ENCODE results near the gene UBAC1.
"Not testable (repeated sequence)": the region's sequence is repeated elsewhere in the genome, so short reads cannot be mapped to it uniquely, and the experiment has no call there.

Gene UBAC1

DNA sequence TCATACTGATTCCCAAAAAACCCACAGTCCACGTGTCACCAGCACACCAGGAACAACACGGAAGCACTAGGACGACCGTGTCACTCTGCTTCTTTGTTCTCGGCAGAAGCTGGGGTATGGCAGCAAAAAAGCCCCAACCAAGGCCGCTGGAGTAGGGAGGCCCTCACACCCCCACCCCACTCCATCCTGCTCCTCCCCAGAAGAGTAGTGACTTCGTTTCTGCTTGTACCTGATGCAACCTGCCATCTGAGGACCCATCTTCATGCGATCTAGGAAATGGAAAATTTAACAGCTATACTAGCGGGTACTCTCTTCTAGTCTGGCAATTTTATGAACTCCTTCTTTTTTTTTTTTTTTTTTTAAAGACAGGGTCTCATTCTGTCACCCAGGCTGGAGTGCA, 3.7 kb downstream of the UBAC1 start:
- DNase-seq = no peak

- DNase-seq = no peak
These were observed 4.4 kb downstream of the UBAC1 start for GRCh38 chr9:135956802-135957174.

- DNase-seq = no peak
These were observed 5.0 kb downstream of the UBAC1 start for GRCh38 chr9:135955934-135956801.

DNA sequence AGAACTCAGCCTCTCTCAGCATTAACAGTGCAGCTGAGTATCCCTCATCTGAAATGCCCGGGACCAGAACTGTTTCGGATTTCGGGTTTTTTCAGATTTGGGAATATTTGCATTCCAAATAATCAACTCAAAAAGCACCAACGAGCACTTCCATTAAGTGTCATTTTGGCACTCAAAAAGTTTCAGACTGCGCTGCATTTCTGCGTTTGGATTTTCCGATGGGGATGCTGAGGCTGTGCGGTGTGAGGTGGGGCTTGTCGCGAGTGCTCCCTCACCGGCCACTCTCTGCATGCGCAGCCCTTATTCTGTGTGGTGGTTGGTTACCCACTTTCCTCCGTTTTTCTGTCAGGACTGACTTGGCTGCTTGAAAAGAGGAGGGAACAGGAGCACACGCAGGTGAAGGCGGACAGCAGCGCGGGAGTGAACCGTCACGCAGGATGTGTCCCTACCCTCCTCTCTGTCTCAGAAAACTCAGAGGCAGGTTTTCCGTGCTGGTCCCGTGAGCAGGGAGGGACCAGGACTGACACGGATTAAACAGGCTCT, 8.4 kb downstream of the UBAC1 start:
- no peak for DNase-seq

DNA sequence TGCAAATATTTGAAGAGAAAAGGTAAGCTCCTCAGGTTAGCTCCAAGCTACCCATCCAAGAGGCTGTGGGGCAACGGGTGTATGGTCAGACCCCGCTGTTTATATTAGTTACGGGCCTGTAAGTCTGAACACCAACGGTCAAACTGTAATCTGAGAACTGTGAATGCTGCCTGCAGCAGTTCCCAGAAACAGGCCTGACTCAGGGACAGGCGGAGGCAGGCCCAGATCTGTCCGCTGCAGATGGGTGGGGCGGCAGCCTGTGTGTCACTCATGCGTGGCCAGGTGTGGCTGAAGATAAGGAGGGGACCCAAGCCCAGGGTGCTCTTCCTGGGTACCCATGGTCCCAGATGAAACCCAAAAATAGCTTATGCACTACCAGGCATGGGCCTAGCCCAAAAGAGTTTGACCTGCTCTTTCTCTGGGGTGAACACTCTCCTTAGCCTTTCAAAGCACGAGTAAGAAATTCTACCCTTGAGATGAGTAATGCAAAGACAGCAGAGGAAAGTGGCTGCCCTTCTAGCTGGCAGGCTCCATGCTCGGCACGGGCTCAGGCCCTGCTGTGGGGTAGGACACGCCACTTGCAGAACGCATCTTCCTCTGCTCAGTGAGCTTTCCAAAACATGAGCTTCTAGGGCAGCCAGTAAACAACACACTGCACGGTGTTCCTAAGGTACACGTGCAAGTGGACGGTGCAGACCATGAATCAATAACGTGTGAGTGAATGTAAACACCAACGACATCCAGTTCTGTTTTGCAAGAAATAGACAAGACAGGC, 9.1 kb downstream of the UBAC1 start:
- DNase-seq = no peak

DNA sequence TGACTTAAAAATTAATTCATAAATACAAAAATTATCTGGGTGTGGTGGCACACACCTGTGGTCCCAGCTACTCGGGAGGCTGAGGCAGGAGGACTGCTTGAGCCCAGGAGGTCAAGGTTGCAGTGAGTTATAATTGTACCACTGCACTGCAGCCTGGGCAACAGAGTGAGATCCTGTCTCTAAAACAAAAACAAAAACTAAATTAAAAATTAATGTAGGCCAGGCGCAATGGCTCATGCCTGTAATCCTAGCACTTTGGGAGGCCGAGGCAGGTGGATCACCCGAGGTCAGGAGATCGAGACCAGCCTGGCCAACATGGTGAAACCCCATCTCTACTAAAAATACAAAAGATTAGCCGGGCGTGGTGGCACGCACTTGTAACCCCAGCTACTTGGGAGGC, 9.9 kb downstream of the UBAC1 start:
- DNase-seq = not testable (repeated sequence)

DNA sequence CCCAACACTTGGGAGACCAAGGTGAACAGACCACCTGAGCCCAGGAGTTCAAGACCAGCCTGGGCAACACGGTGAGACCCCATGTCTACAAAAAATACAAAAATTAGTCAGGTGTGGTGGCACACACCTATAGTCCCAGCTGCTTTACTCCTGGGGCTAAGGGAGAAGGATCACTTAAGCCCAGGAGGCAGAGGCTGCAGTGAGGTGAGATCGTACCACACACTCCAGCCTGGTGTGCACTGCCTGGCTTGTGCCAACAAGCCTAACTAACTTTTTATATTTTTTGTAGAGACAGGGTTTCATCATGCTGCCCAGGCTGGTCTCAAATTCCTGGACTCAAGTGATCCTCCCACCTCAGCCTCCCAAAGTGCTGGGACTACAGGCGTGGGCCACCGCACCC, 10.3 kb downstream of the UBAC1 start:
- DNase-seq = not testable (repeated sequence)

DNA sequence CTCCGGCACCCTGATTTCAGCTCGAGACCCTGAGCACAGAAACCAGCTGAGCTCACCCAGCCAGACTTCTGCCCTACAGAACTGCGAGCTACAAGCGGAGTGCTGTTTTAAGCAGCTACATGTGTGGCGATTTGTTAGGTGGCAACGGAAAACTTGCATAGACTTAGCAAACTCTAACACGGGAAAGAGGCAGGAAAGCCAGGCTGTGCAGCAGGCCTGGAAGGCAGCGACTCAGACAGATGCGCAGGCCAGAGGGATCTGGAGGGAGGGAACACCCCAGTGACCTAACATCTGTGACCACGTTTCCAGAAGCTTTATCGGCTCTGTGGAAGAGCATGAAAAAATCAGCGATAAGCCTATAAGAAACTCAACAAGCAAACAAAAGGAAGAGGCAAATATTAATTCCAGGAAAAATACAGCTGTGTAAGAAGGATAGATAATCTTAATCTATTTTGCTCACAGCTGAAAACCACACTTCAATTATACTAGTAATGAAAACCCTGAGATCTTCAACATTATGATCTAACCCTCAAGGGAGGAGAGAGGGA, 11.0 kb downstream of the UBAC1 start:
- no peak for DNase-seq

- DNase-seq = no peak
These were observed 11.6 kb downstream of the UBAC1 start for GRCh38 chr9:135949501-135950134.

DNA sequence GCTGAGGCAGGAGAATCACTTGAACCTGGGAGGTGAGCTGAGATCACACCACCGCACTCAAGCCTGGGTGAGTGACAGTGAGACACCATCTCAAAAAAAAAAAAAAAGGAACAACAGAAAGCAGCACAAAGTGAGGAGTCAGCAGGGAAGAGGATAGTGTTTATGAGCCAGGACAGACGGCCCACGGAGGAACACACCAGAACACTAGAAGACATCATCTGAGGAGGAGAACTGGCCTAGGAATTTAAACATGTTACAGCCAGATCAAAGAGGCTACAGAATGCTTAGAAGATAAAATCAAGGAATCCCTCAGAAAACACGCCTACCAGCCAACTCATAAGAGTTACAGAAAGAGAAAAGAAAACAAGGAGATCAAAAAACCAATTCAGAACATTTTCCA, 12.2 kb downstream of the UBAC1 start:
- no peak for DNase-seq

DNA sequence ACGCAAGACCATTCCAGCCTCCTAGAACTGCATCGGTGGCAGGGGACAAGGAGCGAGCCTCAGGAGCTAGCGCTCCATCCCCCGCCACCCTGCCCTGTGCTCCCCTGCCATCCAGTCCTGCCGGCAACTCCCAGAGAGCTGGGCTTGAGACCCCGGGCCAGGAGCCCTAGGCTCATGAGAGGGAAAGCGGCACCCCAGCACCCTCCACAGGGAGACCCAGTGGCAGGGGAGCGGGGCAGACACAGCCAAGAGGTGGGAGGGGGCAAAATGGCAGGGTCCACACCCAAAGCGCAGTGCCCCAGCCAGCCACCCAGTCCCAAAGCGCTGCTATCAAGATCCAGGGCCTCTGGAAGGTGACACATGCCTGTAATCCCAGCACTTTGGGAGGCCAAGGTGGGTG, 12.7 kb downstream of the UBAC1 start:
- no peak for DNase-seq

DNA sequence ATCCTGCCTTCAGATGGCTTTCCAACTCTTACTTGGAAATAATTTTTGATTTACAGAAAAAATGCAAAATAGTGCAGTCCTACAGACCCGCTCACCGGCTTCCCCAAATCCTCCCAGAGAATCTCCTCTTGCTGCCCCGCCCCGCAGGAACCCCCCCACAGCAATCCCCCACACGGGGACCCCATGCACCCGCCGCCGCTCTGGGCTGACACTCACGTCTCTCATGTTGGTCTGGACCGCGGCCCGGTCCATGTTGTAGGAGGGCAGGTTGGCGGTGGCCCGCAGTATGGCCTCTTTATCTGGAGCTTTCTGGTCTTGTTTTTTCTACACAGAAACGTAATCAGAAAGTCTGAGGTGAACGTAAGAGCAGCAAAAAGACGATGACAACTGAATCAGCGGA, 13.6 kb downstream of the UBAC1 start:
- no peak for DNase-seq

GRCh38 chr9:135947105-135947504, 14.1 kb downstream of the UBAC1 start:
- not testable (repeated sequence) for DNase-seq

DNA sequence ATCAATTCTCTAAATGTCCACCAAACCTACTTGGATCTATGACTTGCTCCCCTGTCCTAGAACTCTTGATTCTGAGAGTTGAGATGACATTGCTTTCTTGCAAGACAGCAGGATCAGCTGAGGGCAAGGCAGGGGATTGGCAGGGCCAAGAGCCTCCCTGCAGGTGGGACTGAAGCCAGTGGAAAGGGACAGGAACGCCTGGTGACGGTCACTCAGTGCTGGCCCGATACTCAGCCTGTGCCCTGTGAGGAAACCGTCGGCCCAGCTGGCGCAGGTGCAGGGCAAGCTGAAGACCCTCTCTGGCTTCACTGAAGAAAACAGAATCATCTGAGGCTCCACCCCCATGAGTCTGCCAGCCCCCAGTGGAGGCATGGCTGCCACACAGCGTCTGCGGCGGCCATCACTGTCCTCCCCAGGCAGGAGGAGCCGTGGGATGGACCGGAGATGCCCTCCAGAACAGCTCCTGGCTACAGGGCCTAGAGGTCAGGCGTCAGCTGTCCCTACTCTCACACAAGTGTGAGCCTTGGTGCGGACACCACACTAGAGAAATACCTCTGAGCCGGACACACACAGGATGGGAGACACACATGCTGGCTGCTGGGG, 14.7 kb downstream of the UBAC1 start:
- no peak for DNase-seq

DNA sequence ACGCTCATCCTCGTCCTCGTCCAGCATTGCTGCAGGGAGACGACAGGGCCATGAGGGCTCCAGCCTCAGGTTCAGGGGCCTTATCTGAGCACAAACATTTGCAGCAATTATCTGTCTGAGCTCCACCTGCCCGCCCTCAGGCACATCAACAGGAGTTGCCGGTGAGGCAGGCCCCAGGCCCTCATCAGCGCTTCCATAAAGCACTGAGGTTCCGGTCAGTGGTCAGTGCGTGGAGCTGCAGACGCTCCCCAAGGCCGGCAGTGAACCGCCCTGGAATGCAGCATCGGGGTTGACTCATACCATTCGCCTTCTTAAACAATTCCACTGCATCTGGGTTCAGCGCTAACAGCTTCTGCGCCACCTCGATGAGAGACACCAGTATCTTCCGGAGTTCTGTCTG, 15.2 kb downstream of the UBAC1 start:
- no peak for DNase-seq

DNA sequence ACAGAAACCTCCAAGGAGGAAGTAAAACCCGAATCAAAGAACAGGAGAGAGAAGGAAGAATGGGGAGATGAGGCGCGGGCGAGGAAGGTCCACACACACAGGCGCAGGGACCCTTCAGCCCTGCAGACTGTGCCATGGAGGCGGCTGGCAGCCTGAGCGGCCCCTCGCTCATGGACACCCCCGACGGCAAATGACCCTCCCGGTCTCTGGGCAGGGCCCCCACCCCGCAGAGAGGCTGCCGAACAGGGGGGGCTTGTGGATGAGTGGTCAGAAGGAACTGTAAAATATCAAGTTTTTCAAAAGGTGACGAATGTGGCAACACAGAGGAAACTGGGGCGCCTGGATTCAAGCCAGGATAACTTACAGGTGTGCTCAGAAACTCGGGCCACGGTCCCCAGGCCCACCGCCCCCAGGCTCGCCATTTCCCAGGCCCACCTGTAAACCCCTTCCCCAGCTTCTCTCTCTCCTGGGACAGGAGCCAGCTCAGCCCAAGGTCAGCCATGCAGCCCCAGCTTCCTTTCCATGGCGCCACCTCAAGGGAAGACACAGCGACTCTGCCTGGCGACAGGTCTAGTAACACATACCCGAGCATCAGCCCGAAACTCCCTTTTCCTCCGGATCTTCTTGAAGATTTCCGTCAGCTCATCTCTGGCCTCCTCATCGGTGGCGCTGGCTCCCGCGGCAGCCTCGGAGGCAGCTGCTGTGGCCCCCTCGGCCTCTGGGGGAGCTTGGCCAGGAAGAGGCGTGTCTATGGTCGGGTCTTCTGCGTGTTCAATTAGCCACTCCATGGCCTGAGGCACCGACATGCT, 16.5 kb downstream of the UBAC1 start:
- DNase-seq = no peak

DNA sequence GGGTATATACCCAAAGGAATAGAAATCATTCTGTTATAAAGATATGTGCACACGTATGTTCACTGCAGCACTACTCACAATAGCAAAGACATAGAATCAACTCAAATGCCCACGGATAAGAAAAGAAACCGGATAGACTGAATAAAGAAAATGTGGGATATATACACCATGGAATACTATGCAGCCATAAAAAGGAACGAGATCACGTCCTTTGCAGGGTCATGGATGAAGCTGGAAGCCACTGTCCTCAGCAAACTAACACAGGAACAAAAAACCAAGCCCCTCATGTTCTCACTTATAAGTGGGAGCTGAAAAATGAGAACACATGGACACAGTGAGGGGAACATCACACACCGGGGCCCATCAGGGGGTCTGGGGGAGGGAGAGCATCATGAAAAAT, 17.6 kb downstream of the UBAC1 start:
- DNase-seq = not testable (repeated sequence)

DNA sequence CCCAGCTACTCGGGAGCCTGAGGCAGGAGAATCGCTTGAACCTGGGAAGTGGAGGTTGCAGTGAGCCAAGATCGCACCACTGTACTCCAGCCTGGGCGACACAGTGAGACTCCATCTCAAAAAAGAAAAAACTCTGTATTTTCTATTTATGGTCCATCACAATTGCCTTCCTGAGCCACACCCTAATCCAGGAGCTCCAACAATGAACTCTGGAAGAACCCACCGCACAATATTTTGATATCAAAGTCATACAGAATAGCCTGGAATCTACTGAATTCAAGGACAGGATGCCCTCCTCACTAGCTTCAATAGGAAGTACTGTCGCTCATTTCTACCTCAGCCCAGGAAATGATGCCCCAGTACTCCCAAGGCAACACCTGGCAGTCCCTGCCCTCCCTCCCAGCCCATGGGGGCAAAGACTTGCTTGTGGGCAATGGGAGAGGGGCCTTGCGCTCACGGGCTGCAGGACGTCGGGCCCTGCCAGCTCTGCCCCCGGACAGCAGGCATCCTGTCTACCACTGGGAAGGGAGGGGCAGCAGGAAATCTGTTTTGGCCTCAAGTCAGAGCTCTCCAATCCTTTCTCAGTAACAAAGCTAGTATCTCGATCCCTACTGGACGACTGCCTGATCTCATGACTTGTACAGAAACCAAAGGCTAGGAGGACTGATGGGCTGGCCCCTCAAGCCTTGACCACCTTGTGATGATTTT, 19.7 kb downstream of the UBAC1 start:
- DNase-seq = no peak

DNA sequence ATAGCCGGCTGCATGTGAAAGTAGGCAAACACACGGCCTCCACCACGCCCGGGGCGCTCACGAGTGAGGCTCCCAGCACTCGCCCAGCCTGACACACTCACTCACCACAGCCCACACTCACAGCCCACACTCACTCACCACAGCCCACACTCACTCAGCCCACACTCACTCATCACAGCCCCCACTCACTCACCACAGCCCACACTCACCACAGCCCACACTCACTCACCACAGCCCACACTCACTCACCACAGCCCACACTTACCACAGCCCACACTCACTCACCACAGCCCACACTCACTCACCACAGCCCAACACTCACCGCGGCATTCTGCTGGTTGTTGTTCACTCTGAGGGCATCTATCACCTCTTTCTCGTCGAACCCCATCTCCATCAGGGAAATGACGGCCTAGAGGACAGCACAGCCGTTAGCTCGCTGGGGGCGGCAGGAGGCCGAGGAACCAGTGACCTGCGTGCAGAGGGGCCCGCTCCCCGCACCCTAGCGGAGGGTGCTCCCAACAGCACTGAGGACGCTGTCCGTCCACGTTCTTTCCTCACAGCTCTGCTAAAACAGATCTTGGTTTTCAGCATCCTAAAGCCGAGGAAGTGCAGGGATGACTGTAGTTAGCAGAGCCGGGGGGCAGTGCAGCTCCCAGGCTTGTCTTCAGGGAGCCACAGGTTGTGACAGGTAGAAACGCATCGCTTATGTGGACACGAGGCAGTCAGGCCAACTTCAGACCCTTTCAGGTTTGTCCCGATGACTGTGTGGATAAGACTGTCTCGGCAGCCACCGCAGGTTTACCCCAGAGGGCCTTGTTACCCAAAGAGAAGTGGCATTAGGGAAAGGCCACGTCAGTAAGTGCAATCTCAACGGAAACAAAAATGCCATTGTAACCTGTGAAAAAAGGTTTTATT, 21.6 kb downstream of the UBAC1 start:
- peak; percentile 51 to 57 for DNase-seq
